ENCODE data around the gene RPLP2. TPM values are rescaled to one million over a fixed set of nuclear protein-coding genes. Genes with fewer than 3 reads are reported as not detected.

RPLP2 gene
- total RNA-seq, 1 experiment from 2014 or later = 1,147 TPM

GRCh38 chr11:791658-792534 lies 17.9 kb upstream of the RPLP2 start:
- DNase-seq (ENCODE audit: low spot score) = no peak

GRCh38 chr11:792535-792821 lies 17.3 kb upstream of the RPLP2 start:
- DNase-seq (ENCODE audit: low spot score) = no peak

- no peak for DNase-seq (ENCODE audit: low spot score)
Observed at GRCh38 chr11:792873-793272, 16.9 kb upstream of the RPLP2 start.

- DNase-seq (ENCODE audit: low spot score) = no peak
Observed at GRCh38 chr11:793556-793955, 16.2 kb upstream of the RPLP2 start.

- DNase-seq (ENCODE audit: low spot score) = no peak
Observed at GRCh38 chr11:794013-794765, 15.6 kb upstream of the RPLP2 start.

- no peak for DNase-seq (ENCODE audit: low spot score)
Observed at GRCh38 chr11:794766-795633, 14.8 kb upstream of the RPLP2 start.

DNA sequence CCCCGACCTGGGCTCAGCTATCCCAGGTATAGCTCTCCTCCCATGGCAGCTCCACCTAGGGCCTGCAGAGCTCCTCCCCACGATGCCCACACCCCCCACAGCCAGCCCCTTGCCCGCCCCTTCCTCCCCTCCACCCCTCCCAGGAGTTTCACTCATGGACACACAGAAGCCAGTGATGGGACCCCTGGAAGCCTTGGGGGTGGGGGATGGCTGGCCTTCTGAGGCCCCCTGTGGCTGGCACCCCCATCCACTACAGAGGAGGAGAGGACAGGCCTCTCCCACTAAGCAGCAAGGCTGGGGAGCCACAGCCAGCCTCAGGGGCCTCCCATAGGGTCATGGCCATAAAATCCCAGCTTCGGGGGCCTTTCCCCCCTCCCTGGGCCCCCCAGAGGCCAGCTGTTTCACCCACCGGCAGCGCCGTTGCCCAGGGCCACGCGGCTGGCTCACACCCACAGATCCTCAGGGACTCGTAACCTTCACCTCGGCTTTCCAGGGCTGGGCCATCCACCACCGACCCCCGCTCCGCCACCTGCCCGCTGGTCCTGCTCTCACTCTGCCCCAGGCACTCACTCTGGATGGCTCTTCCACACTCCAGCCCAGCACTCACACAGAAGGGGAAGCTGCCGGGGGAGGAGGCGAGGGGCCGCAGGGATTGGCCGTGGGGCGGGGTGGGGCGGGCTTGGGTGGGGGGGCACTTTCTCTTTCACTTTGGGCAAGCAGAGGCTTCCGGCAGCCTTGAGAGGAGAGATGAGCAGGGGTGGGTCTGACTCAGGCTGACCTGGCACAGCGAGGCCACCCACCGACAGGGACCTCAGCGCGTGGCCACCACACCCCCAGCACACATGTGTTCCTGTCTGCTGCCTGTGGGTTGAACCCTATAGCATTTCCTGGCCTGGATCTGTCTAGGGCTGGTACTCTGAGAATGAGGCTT lies 13.9 kb upstream of the RPLP2 start:
- DNase-seq (ENCODE audit: low spot score) = peak; percentile 89

DNA sequence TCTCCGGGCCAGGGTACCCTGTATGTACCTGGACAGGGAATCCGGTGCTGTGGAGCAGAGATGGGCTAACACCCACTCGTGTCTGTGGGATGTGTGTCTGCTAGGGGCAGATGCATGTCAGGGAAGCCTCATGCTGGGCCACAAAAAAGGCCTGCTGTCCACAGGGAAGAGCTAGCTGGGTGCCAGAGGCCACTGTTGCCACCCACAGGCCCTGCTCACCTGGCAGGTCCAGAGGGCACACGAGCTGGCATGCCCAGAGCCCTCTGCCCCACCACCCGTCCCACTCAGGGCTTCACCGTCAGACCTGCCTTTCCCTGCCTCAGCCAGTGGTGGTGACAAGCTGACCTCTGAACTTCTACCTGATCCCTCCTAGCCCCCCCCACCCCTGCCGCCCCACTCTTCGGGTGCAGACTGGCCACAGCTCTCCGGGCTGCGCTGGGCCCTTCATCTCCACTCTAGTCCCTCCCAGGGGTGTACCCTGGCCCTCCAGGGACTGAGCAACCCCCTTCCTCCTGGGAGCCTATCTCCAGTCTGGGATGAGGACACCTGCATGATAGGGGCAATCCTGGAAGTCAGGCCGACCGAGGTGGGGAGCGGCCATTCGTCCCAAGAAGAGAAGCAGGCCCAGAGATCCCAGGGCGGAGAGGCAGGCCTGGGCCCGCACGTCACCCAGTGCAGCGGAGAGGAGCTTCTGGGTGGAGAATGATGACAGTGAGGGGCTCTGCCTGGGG lies 13.0 kb upstream of the RPLP2 start:
- no peak for DNase-seq (ENCODE audit: low spot score)

- DNase-seq (ENCODE audit: low spot score) = peak; percentile 79
Observed at GRCh38 chr11:797296-798092, 12.3 kb upstream of the RPLP2 start.

- peak; percentile 70 for DNase-seq (ENCODE audit: low spot score)
Observed at GRCh38 chr11:798093-798713, 11.6 kb upstream of the RPLP2 start, which contains the start of gene SLC25A22. Gene SLC25A22 (minus strand): TSS chr11:798281. CDS start chr11:795006, 3,275 bp downstream.

DNA sequence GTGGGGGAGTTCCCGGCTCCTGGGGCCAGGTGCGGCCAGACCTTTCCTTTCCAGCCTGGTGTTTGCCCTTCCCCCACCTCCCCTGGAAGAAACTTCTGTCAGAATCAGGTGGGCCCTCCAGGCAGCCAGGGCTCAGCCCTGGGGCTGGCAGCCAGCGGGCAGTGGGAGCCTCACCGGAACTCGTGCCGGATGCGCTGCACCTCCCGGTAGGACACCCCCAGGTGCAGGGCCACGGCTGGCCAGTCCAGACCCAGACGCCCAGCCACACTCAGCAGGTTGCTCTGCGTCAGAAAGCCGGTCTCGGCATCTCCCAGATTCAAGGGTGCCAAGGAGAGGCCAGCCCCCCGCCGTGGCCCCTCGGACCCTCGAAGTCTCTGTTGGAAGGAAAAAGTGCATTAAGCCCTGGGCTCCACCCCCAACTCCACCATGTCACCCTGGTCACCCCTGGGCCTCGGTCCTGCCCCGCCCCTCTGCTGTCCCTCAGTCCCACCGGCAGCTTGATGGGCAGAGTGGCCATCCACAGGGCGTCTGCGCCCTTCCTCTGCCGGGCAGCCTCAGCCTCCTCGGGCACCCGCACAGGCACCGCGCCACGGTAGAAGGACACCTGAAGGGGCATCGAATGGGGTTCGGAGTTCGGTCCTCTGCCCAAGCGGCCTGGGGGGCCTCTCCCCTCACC lies 10.0 kb upstream of the RPLP2 start:
- no peak for DNase-seq (ENCODE audit: low spot score)

DNA sequence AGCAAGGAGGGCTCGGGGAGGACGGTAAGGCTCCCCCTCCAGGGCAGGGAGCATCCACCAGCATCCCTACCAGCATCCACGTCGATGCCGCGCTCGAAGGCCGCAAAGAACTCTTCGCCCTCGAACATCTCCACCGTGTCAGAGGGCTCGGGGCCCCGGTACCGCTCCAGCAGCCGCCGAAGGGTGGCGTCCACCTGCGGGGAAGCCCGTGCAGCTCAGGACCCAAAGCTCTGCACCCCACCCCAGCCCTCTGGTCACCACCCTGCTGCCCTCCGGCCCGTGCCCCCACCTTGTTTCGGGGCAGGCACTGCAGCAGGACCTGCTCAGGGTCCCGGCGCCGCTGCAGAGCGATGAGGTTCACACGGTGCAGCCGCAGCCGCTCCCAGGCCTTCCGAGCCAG lies 9.3 kb upstream of the RPLP2 start:
- no peak for DNase-seq (ENCODE audit: low spot score)

DNA sequence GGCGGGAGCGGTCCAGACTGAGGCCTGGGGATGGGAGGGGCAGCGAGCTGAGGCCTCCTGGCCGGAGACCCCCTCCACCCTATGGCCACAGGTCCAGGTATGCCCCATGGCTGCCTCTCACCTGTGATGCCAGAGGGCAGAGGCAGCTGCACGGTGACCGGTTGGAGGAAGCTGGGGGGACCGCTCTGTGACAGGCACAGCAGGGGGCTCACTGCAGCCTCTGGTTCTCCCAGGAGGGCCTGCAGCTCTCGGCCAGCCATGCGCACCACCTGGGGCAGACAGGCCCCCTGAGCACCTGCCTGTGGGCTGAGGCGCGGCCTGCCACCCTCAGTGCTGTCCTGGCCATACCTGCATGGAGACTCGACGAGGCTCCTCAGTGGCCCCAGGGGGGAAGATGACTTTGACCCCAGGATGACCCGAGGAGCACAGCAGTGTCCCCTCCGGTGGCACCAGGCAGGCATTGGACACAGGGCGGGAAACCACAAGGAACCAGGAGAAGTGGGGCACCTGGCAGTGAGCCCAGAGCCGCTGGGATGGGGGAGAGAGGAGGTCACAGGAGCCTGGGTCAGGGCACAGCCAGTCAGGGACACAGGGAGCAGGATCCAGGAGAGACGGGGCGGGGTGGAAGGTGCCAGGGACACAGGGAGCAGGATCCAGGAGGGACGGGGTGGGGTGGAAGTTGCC lies 8.5 kb upstream of the RPLP2 start:
- no peak for DNase-seq (ENCODE audit: low spot score)

- DNase-seq (ENCODE audit: low spot score) = no peak
Observed at GRCh38 chr11:802018-802617, 7.6 kb upstream of the RPLP2 start.

DNA sequence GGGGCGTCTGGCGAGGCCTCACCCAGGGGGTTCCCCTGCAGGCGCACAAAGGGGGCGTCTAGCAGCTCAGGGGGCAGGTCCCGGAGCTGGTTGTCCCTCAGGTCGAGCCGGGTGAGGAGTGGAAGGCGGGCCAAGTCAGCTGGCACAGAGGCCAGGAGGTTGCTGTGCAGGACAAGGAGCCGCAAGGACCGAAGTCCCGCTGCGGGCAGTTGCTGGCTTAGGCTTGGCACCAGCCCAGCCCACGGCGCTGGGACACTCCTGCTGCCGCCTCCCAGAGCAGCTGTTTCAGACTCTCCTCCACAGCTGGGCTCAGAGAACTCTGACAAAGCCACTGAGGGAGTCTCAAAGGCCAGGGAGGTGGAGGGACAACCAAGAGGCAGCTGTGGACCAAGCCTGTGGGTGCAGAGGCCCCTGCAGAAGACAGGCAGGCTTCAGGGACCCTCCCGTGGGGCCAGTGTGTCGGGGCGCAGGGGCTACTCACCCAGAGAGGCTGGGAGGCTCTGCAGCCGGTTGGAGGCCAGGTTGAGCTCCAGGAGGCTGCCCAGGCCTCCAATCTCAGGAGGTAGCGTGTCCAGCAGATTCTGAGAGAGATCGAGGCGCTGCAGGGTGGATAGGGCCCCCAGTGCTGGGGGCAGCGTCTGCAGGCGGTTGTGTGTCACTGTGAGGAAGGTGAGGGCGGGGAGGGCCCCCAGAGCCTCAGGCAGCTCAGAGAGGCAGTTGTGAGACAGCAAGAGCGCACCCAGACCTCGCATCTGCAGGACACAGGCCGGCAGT lies 6.9 kb upstream of the RPLP2 start:
- no peak for DNase-seq (ENCODE audit: low spot score)

- DNase-seq (ENCODE audit: low spot score) = no peak
Observed at GRCh38 chr11:803467-803742, 6.4 kb upstream of the RPLP2 start.

All from H4 (cell line).